DND-41 (cell line): ENCODE measurements around the gene PATE3.

ENCODE experiments used
- ATAC-seq: fragments of 200-7000 bp; cut with Tn5 transposase; 3 replicates; pipeline ENCODE4 v1.9.1; 2021; ENCODE audit warnings: low read depth; ENCODE audit not compliant: insufficient read depth
- DNase-seq: peaks from one replicate; pipeline ENCODE4 v3.0.0-alpha.2; 2020
- H2AFZ ChIP-seq: 2 replicates; pipeline ENCODE4 v1.6.0; 2012; ENCODE audit warnings: low read depth, low read length
- H3K27ac ChIP-seq: 2 replicates; pipeline ENCODE4 v1.5.1; 2012; ENCODE audit warnings: low read length, inconsistent platforms
- H3K27me3 ChIP-seq: fragments of 200-600 bp; sonication (generic); 2 replicates; pipeline ENCODE4 v1.6.0; 2012; ENCODE audit warnings: low read length, mild to moderate bottlenecking, inconsistent platforms; ENCODE audit not compliant: insufficient read depth, poor library complexity
- H3K36me3 ChIP-seq: 2 replicates; pipeline ENCODE4 v1.5.1; 2012; ENCODE audit warnings: low read length, inconsistent platforms; ENCODE audit not compliant: insufficient read depth
- H3K4me1 ChIP-seq: 2 replicates; pipeline ENCODE4 v1.5.1; 2012; ENCODE audit warnings: mild to moderate bottlenecking, low read length; ENCODE audit not compliant: insufficient read depth
- H3K4me2 ChIP-seq: 2 replicates; pipeline ENCODE4 v1.6.0; 2012; ENCODE audit warnings: mild to moderate bottlenecking, moderate library complexity, low read length, inconsistent platforms; ENCODE audit not compliant: insufficient read depth
- H3K4me3 ChIP-seq, 2 experiments: fragments of 200-600 bp in 1 of 2; shearing (Covaris generic) in 1 of 2; 2 replicates each; pipeline ENCODE4 v1.5.1; 2012 to 2016; ENCODE audit warnings: inconsistent platforms in 2 of 2, low read length in 2 of 2, mild to moderate bottlenecking in 2 of 2, low read depth in 1 of 2, moderate library complexity in 1 of 2
- H3K79me2 ChIP-seq: 2 replicates; pipeline ENCODE4 v1.6.0; 2012; ENCODE audit warnings: low read length, inconsistent platforms; ENCODE audit not compliant: insufficient read depth
- H3K9ac ChIP-seq: 2 replicates; pipeline ENCODE4 v1.6.0; 2012; ENCODE audit warnings: low read depth, mild to moderate bottlenecking, inconsistent platforms, low read length, moderate library complexity
- H3K9me3 ChIP-seq: 2 replicates; pipeline ENCODE4 v1.5.1; 2012; ENCODE audit warnings: low read length, moderate library complexity, mild to moderate bottlenecking, inconsistent platforms; ENCODE audit not compliant: insufficient read depth, severe bottlenecking
- H4K20me1 ChIP-seq: 2 replicates; pipeline ENCODE4 v1.6.0; 2012; ENCODE audit warnings: low read length; ENCODE audit not compliant: insufficient read depth
- CTCF ChIP-seq: IDR thresholded peaks from 2 replicates; pipeline ENCODE4 v1.5.1; 2012; ENCODE audit warnings: borderline replicate concordance, low read length, moderate library complexity, mild to moderate bottlenecking; ENCODE audit not compliant: poor library complexity, severe bottlenecking; ENCODE audit errors: extremely low read depth
- EZH2 ChIP-seq: IDR thresholded peaks from 3 replicates; pipeline ENCODE4 v1.6.1; 2012; ENCODE audit warnings: borderline replicate concordance, low read depth, mild to moderate bottlenecking, moderate library complexity, low read length, inconsistent platforms; ENCODE audit not compliant: severe bottlenecking

PATE3 gene

GRCh38 chr11:125750629-125751028 is 37.3 kb upstream of the PATE3 start:
- no peak for TF ChIP-seq EZH2
- peak; percentile 20 for TF ChIP-seq CTCF

GRCh38 chr11:125756050-125756449 is 31.9 kb upstream of the PATE3 start:
- no peaks in the 10 kb centered on the region for H3K9me3 ChIP-seq
- no peak overlapping the region for H3K4me2 ChIP-seq
- H3K79me2 ChIP-seq, result no peaks in the 10 kb centered on the region
- H4K20me1 ChIP-seq, result no peaks in the 10 kb centered on the region
- H3K27me3 ChIP-seq, result peaks cover 10% of the 10 kb centered on the region
- ATAC-seq (no peak), DNase-seq (no peak)
- no peak overlapping the region for H3K4me3 ChIP-seq
- H2AFZ ChIP-seq, result no peak overlapping the region
- H3K27ac ChIP-seq, result no peak overlapping the region
- TF ChIP-seq EZH2 (no peak), CTCF (no peak)
- H3K36me3 ChIP-seq, result no peaks in the 10 kb centered on the region
- H3K9ac ChIP-seq, result no peak overlapping the region
- no peaks in the 10 kb centered on the region for H3K4me1 ChIP-seq

More at GRCh38 chr11:125750629-125751028, 37.3 kb upstream of the PATE3 start:
- H2AFZ ChIP-seq, result no peak overlapping the region
- no peak overlapping the region for H3K9ac ChIP-seq
- no peaks in the 10 kb centered on the region for H3K36me3 ChIP-seq
- no peak for DNase-seq
- H3K27ac ChIP-seq, result no peak overlapping the region
- no peak for ATAC-seq
- no peak overlapping the region for H3K4me2 ChIP-seq
- no peaks in the 10 kb centered on the region for H4K20me1 ChIP-seq
- no peaks in the 10 kb centered on the region for H3K9me3 ChIP-seq
- H3K79me2 ChIP-seq, result no peaks in the 10 kb centered on the region
- peaks cover 40% of the 10 kb centered on the region for H3K27me3 ChIP-seq
- no peaks in the 10 kb centered on the region for H3K4me1 ChIP-seq
- no peak overlapping the region for H3K4me3 ChIP-seq

GRCh38 chr11:125762445-125762844 is 25.5 kb upstream of the PATE3 start:
- no peak for ATAC-seq
- no peak overlapping the region for H3K27ac ChIP-seq
- no peaks in the 10 kb centered on the region for H3K36me3 ChIP-seq
- H2AFZ ChIP-seq, result no peak overlapping the region
- no peak for DNase-seq
- no peaks in the 10 kb centered on the region for H4K20me1 ChIP-seq
- no peak overlapping the region for H3K4me2 ChIP-seq
- H3K4me1 ChIP-seq, result no peaks in the 10 kb centered on the region
- no peak overlapping the region for H3K4me3 ChIP-seq
- no peak for TF ChIP-seq EZH2
- no peak for TF ChIP-seq CTCF
- no peaks in the 10 kb centered on the region for H3K79me2 ChIP-seq
- H3K9me3 ChIP-seq, result no peaks in the 10 kb centered on the region
- H3K27me3 ChIP-seq, result peaks cover 26% of the 10 kb centered on the region
- H3K9ac ChIP-seq, result no peak overlapping the region

- Histone ChIP-seq H3K9ac (no peak overlapping the region), H3K27ac (no peak overlapping the region), H3K4me3 (no peak overlapping the region), H3K36me3 (no peaks in the 10 kb centered on the region), H3K4me2 (no peak overlapping the region), H4K20me1 (no peaks in the 10 kb centered on the region), H3K9me3 (no peaks in the 10 kb centered on the region), H3K4me1 (no peaks in the 10 kb centered on the region), H2AFZ (no peak overlapping the region), H3K27me3 (peaks cover 31% of the 10 kb centered on the region), H3K79me2 (no peaks in the 10 kb centered on the region)
- DNase-seq (no peak), ATAC-seq (no peak)
- TF ChIP-seq CTCF, result no peak
These were observed 24.4 kb upstream of the PATE3 start for GRCh38 chr11:125763483-125763882.
